Loucy (cell line): Measurements from ENCODE around the gene ATP1A4.

Experiments used
- EZH2phosphoT487 ChIP-seq: fragments of 200-600 bp; IDR thresholded peaks from 2 replicates; pipeline ENCODE4 v1.6.1; 2018; ENCODE audit warnings: antibody characterized with exemption, mild to moderate bottlenecking, moderate library complexity, borderline replicate concordance
- TF ChIP-seq, protein P1 (sequence below): fragments of 200-600 bp; sonication (generic); conservative IDR thresholded peaks from 2 replicates; pipeline ENCODE4 v1.5.1; 2014; ENCODE audit warnings: mild to moderate bottlenecking, antibody characterized with exemption, low read length

DNA sequence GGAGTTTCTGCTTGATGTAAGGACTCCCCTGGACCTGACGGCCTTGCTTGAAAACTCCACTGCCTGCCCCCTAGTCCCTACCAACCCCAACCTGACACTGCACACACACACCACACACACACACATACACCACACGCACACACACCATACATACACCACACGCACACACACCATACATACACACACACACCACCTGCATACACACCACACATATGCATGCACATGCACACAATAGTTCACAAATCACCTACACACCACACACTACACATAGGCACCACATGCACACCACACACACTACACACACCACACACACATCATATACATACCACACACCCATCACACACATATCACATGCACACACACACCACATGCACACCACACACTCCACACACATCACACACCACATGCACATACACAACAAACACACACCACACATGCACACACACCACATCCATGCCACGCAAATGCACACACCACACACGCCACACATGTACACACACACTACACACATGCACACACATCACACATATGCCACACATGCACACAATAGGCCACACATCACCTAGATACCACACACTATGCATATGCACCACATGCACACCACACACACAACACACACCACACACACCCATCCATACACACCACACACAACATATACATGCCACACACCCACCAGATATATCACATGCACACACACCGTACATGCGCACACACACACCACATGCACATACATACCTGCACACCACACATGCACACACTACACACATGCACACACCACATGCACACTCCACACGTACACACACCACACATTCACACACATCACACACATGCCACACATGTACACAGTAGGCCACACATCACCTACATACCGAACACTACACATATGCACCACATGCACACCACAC is 42.7 kb downstream of the ATP1A4 start:
- TF ChIP-seq, protein P1, sequence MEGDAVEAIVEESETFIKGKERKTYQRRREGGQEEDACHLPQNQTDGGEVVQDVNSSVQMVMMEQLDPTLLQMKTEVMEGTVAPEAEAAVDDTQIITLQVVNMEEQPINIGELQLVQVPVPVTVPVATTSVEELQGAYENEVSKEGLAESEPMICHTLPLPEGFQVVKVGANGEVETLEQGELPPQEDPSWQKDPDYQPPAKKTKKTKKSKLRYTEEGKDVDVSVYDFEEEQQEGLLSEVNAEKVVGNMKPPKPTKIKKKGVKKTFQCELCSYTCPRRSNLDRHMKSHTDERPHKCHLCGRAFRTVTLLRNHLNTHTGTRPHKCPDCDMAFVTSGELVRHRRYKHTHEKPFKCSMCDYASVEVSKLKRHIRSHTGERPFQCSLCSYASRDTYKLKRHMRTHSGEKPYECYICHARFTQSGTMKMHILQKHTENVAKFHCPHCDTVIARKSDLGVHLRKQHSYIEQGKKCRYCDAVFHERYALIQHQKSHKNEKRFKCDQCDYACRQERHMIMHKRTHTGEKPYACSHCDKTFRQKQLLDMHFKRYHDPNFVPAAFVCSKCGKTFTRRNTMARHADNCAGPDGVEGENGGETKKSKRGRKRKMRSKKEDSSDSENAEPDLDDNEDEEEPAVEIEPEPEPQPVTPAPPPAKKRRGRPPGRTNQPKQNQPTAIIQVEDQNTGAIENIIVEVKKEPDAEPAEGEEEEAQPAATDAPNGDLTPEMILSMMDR = no peak
- TF ChIP-seq EZH2phosphoT487 = no peak
